Activated CD4-positive, alpha-beta T cell treated with anti-CD3 and anti-CD28 coated beads, Interleukin-2, Interleukin-4, amounts not matched to agents 100 ng/mL and 50 ng/mL, durations not matched to agents 16 hours and 8 hours (primary cell): ENCODE data around the gene NSMF.
A peak's percentile ranks its signal among the peaks of the same experiment; 100 is the strongest.
"Not testable (repeated sequence)": the region's sequence is repeated elsewhere in the genome, so short reads cannot be mapped to it uniquely, and the experiment has no call there.

Experiments
- DNase-seq: peaks from one replicate; pipeline ENCODE4 v3.0.0-alpha.2; 2020; ENCODE audit warnings: low spot score

Gene NSMF

GRCh38 chr9:137410891-137411249 lies 48.3 kb downstream of the NSMF start:
- DNase-seq, result no peak

- DNase-seq, result not testable (repeated sequence)
Observed at GRCh38 chr9:137410236-137410890, 48.8 kb downstream of the NSMF start.

- DNase-seq, result no peak
Observed at GRCh38 chr9:137409515-137409914, 49.6 kb downstream of the NSMF start.

GRCh38 chr9:137408651-137409405 lies 50.3 kb downstream of the NSMF start:
- DNase-seq, result no peak

- no peak for DNase-seq
Observed at GRCh38 chr9:137407590-137408300, 51.4 kb downstream of the NSMF start.

- peak; percentile 48 for DNase-seq
Observed at GRCh38 chr9:137406876-137407589, 52.1 kb downstream of the NSMF start.

- no peak for DNase-seq
Observed at GRCh38 chr9:137406085-137406760, 52.9 kb downstream of the NSMF start.

GRCh38 chr9:137405677-137406081 lies 53.5 kb downstream of the NSMF start:
- DNase-seq, result no peak

GRCh38 chr9:137404961-137405567 lies 54.1 kb downstream of the NSMF start:
- DNase-seq, result no peak

- DNase-seq, result no peak
Observed at GRCh38 chr9:137403269-137403668, 55.9 kb downstream of the NSMF start.

GRCh38 chr9:137402746-137403145 lies 56.4 kb downstream of the NSMF start:
- no peak for DNase-seq

- no peak for DNase-seq
Observed at GRCh38 chr9:137398561-137399468, 60.3 kb downstream of the NSMF start.

GRCh38 chr9:137397675-137398423 lies 61.3 kb downstream of the NSMF start:
- DNase-seq, result peak; percentile 45
